B cell (primary cell): ENCODE data around the gene TCL1A. TPM values are rescaled to one million over a fixed set of nuclear protein-coding genes. Genes with fewer than 3 reads are reported as not detected.
A peak's percentile ranks its signal among the peaks of the same experiment; 100 is the strongest.

ENCODE experiments used
- ATAC-seq: fragments of 200-7000 bp; cut with Tn5 transposase; one replicate; pipeline ENCODE4 v1.10.0; 2021; ENCODE audit warnings: low read depth, mild to moderate bottlenecking, moderate number of reproducible peaks, moderate library complexity
- CTCF ChIA-PET: fragments of 350-600 bp; sonication (Branson Sonifier 250); formaldehyde crosslinking; loops from one replicate; lab custom pipeline; 2021; ENCODE audit warnings: antibody characterized with exemption, inconsistent platforms; lab: Charles Lee
- POLR2A ChIA-PET: fragments of 350-600 bp; sonication (Branson Sonifier 250); formaldehyde crosslinking; loops from one replicate; lab custom pipeline; 2021; ENCODE audit warnings: antibody characterized with exemption; lab: Charles Lee
- DNase-seq: peaks from one replicate; pipeline ENCODE4 v3.0.0; 2013
- H2AFZ ChIP-seq: 2 replicates; pipeline ENCODE4 v1.6.1; 2012; ENCODE audit warnings: mild to moderate bottlenecking, low read depth, low read length; ENCODE audit not compliant: insufficient read depth, poor library complexity, severe bottlenecking
- H3K27ac ChIP-seq, 2 donors: 1 replicate in 1 of 2; 2 replicates in 1 of 2; pipeline ENCODE4 v1.5.1; 2012 to 2013; ENCODE audit warnings: low read length in 2 of 2, mild to moderate bottlenecking in 2 of 2, moderate library complexity in 1 of 2
- H3K27me3 ChIP-seq, 4 experiments: fragments of 200-600 bp in 1 of 4; sonication (generic) in 1 of 4; replicated peaks in 1 of 4; 1 replicate in 2 of 4; 2 replicates in 2 of 4; pipeline versions ENCODE4 v1.6.1 to v1.7.0; 2013 to 2016; ENCODE audit warnings: low read length in 3 of 4, mild to moderate bottlenecking in 2 of 4, mixed read lengths in 1 of 4, moderate library complexity in 1 of 4; ENCODE audit not compliant: insufficient read depth in 4 of 4, control insufficient read depth in 3 of 4; ENCODE audit errors: control extremely low read depth in 1 of 4
- H3K36me3 ChIP-seq, 2 experiments: replicated peaks in 1 of 2; 1 replicate in 1 of 2; 2 replicates in 1 of 2; pipeline versions ENCODE4 v1.6.1 to v1.7.1; 2013; ENCODE audit warnings: low read length in 1 of 2; ENCODE audit not compliant: insufficient read depth in 2 of 2, control insufficient read depth in 1 of 2; ENCODE audit errors: control extremely low read depth in 1 of 2, extremely low read depth in 1 of 2
- H3K4me1 ChIP-seq, 2 donors: fragments of 200-600 bp in 1 of 2; sonication (generic) in 1 of 2; 1 replicate in 1 of 2; 2 replicates in 1 of 2; pipeline versions ENCODE4 v1.5.1 to v1.6.1; 2013 to 2017; ENCODE audit warnings: low read length in 2 of 2; ENCODE audit not compliant: control insufficient read depth in 2 of 2, insufficient read depth in 2 of 2
- H3K4me2 ChIP-seq: replicated peaks from 2 replicates; pipeline ENCODE3; 2012; ENCODE audit warnings: mild to moderate bottlenecking, low read depth, low read length; ENCODE audit not compliant: poor library complexity, severe bottlenecking
- H3K4me3 ChIP-seq, 5 experiments: fragments of 200-600 bp in 1 of 5; sonication (generic) in 1 of 5; 1 replicate in 3 of 5; 2 replicates in 2 of 5; pipeline versions ENCODE4 v1.5.1 to v1.7.0; 2011 to 2016; ENCODE audit warnings: low read length in 4 of 5, mild to moderate bottlenecking in 4 of 5, low read depth in 2 of 5, control low read depth in 1 of 5, moderate library complexity in 1 of 5; ENCODE audit not compliant: insufficient read depth in 1 of 5; ENCODE audit errors: control extremely low read depth in 1 of 5, extremely low read depth in 1 of 5
- H3K79me2 ChIP-seq: fragments of 200-600 bp; sonication (generic); one replicate; pipeline ENCODE4 v1.6.0; 2016; ENCODE audit warnings: low read length; ENCODE audit not compliant: control insufficient read depth, insufficient read depth
- H3K9ac ChIP-seq: fragments of 200-600 bp; sonication (generic); 2 replicates; pipeline ENCODE4 v1.6.1; 2017; ENCODE audit warnings: mild to moderate bottlenecking, low read length, moderate library complexity
- H3K9me3 ChIP-seq, 3 donors: one replicate each; pipeline versions ENCODE4 v1.6.1 to v1.7.1; 2013; ENCODE audit warnings: low read length in 2 of 3; ENCODE audit not compliant: control insufficient read depth in 2 of 3, insufficient read depth in 1 of 3; ENCODE audit errors: control extremely low read depth in 1 of 3
- H4K20me1 ChIP-seq: 2 replicates; pipeline ENCODE4 v1.6.0; 2012; ENCODE audit warnings: mild to moderate bottlenecking, low read length; ENCODE audit not compliant: insufficient read depth, control insufficient read depth, poor library complexity, severe bottlenecking
- H3K27ac Mint-ChIP-seq: one replicate; pipeline ENCODE4 v1.8.0; 2021; ENCODE audit warnings: mixed read lengths
- H3K27me3 Mint-ChIP-seq: one replicate; pipeline ENCODE4 v1.8.0; 2021; ENCODE audit warnings: mixed read lengths
- H3K4me1 Mint-ChIP-seq: one replicate; pipeline ENCODE4 v1.8.0; 2021; ENCODE audit warnings: mixed read lengths
- H3K4me3 Mint-ChIP-seq: one replicate; pipeline ENCODE4 v1.8.0; 2021; ENCODE audit warnings: mixed read lengths
- H3K9me3 Mint-ChIP-seq: one replicate; pipeline ENCODE4 v1.8.0; 2022; ENCODE audit warnings: mixed read lengths; ENCODE audit not compliant: insufficient read depth
- CTCF ChIP-seq: fragments of 200-600 bp; IDR thresholded peaks from one replicate; pipeline ENCODE4 v1.8.0; 2022; ENCODE audit warnings: antibody characterized with exemption, mild to moderate bottlenecking
- EZH2 ChIP-seq: IDR thresholded peaks from 2 replicates; pipeline ENCODE4 v1.6.1; 2012; ENCODE audit warnings: borderline replicate concordance, low read depth, mild to moderate bottlenecking, moderate library complexity, low read length; ENCODE audit not compliant: insufficient read depth, poor library complexity, severe bottlenecking
- WGBS: methylation state at CpG from one replicate; pipeline ENCODE4 v1.1.5; 2013; ENCODE audit warnings: missing lambda C conversion rate; ENCODE audit not compliant: insufficient coverage; 5-methylcytosine and 5-hydroxymethylcytosine counted together
- intact Hi-C: fragments of 100-400 bp; cut with micrococcal nuclease; formaldehyde crosslinking; loops from one replicate; pipeline ENCODE4 v1.10.0; 2022
- polyA plus RNA-seq: library from polyadenylated mRNA; depleted of rRNA; stranded (reverse); fragments of >200 nt; gene quantifications from 2 replicates; pipeline ENCODE4 v1.2.3, GENCODE V29; 2012
- total RNA-seq, 2 donors: library from RNA; stranded (reverse); fragments of 120-200 nt in 1 of 2; gene quantifications; 1 replicate in 1 of 2; 2 replicates in 1 of 2; pipeline versions ENCODE4 v1.2.3 to v1.2.4, GENCODE V29; 2013 to 2022

TCL1A gene
- total and polyA plus RNA-seq, 2 donors (not counting 1 experiment from before 2014, with no cell fraction given): 272 to 770 TPM

DNA sequence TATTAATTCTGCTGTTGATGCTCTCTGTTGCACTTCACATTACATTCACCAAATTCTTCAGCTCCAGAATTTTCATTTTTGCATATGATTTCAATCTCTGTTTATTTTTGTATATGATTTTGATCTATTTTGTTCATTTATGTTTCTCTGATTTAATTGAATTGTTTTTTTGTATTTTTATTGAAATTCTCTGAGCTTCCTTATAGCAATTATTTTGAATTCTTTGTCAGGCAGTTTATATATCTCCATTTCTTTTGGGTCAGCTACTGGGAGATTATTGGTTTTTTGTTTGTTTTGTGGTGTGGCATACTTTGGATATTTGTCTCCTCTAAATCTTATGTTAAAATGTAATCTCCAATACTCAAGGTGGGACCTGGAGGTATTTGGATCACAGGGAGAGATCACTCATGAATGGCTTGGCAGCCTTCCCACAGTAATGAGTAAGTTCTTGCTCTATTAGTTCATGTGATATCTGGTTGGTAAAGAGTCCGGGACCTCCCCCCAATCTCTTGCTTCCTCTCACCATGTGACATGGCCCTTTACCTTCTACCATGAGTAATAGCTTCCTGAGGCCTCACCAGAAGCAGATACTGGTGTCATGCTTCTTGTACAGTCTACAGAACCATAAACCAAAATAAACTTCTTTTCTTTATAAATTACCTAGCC is 8.7 kb upstream of the TCL1A start:
- no CpG with 5 or more reads among the region's 1 CpG for WGBS
- ATAC-seq (no peak), DNase-seq (no peak)
- Histone ChIP-seq H3K4me3 (peak overlapping the region in 1 of 5 experiments; percentile 7), H3K4me2 (no peak overlapping the region), H3K36me3 (peaks cover 4 to 6% of the 10 kb centered on the region in 2 experiments), H3K9me3 (peaks cover 0 to 10% (median 5%) of the 10 kb centered on the region in 3 donors), H3K27me3 (no peaks in the 10 kb centered on the region), H2AFZ (no peak overlapping the region), H3K27ac (no peak overlapping the region), H4K20me1 (no peaks in the 10 kb centered on the region), H3K9ac (no peak overlapping the region), H3K4me1 (peaks cover 43 to 45% of the 10 kb centered on the region in 2 donors), H3K79me2 (peaks cover 83% of the 10 kb centered on the region)
- Mint-ChIP-seq H3K27me3 (peaks cover 10% of the 10 kb centered on the region), H3K4me1 (peaks cover 48% of the 10 kb centered on the region), H3K4me3 (no peak overlapping the region), H3K9me3 (peaks cover 6% of the 10 kb centered on the region), H3K27ac (peak overlapping the region; percentile 21)
- POLR2A ChIA-PET: no interaction called here
- TF ChIP-seq EZH2 (no peak), CTCF (no peak)
- intact Hi-C loops: no loop called here
- CTCF ChIA-PET: interaction anchor here (0.7 to 1.4 kb wide), 2 partner anchors 11 to 112 kb away, joined by 3 read pairs; no protein-coding TSS in a partner anchor

- H3K4me2 ChIP-seq: peak overlapping the region; percentile 75
- peak overlapping the region; percentile 95 for H3K4me3 Mint-ChIP-seq
- H3K9ac ChIP-seq: peak overlapping the region; percentile 82
- H3K9me3 Mint-ChIP-seq: no peaks in the 10 kb centered on the region
- peaks cover 0 to 5% (median 0%) of the 10 kb centered on the region in 3 donors for H3K9me3 ChIP-seq
- POLR2A ChIA-PET: interaction anchor here (1.2 to 1.8 kb wide), 3 partner anchors 15 to 101 kb away, joined by 3 to 19 read pairs (median 8); no protein-coding TSS in a partner anchor
- H3K27me3 Mint-ChIP-seq: peaks cover 32% of the 10 kb centered on the region
- H3K4me1 Mint-ChIP-seq: peaks cover 66% of the 10 kb centered on the region
- no peaks in the 10 kb centered on the region for H4K20me1 ChIP-seq
- H3K27ac Mint-ChIP-seq: peak overlapping the region; percentile 93
- ATAC-seq: no peak
- H3K4me1 ChIP-seq: peaks cover 36 to 70% of the 10 kb centered on the region in 2 donors
- CTCF ChIA-PET: interaction anchor here (1.5 to 3.8 kb wide), 6 partner anchors 13 to 103 kb away, joined by 4 to 18 read pairs (median 10); no protein-coding TSS in a partner anchor
- H3K27ac ChIP-seq: peak overlapping the region; percentile 76 to 81
- 48% methylated on average over 8 of the region's 9 CpGs for WGBS
- peak overlapping the region; percentile 11 for H2AFZ ChIP-seq
- peak overlapping the region; percentile 70 to 96 (median 90) for H3K4me3 ChIP-seq
- TF ChIP-seq EZH2 (no peak), CTCF (no peak)
- H3K36me3 ChIP-seq: peaks cover 8 to 33% of the 10 kb centered on the region in 2 experiments
- peaks cover 86% of the 10 kb centered on the region for H3K79me2 ChIP-seq
- intact Hi-C loops: loop anchor here (2.0 to 5.0 kb wide), 2 partner anchors 16 to 60 kb away; no protein-coding TSS in a partner anchor
- peaks cover 0 to 5% (median 3%) of the 10 kb centered on the region in 4 experiments for H3K27me3 ChIP-seq
- no peak for DNase-seq
Measured at GRCh38 chr14:95712398-95712797, 1.5 kb downstream of the TCL1A start.
